Bronchial epithelial cell (primary cell): ENCODE data around the gene HSF4. TPM values are rescaled to one million over a fixed set of nuclear protein-coding genes. Genes with fewer than 3 reads are reported as not detected.

Experiments
- DNase-seq: peaks from one replicate; pipeline ENCODE4 v3.0.0-alpha.2; 2010; ENCODE audit warnings: low read depth
- FAIRE-seq: peaks from 2 replicates; lab custom pipeline; 2011; peaks lifted over from hg19 to GRCh38; lab: Jason Lieb, UNC
- H3K27me3 ChIP-seq: 2 replicates; pipeline ENCODE4 v1.5.1; 2011; ENCODE audit warnings: low read length; ENCODE audit not compliant: control insufficient read depth, insufficient read depth
- H3K36me3 ChIP-seq: 2 replicates; pipeline ENCODE4 v1.5.1; 2011; ENCODE audit warnings: low read length; ENCODE audit not compliant: control insufficient read depth, insufficient read depth
- H3K4me3 ChIP-seq: 2 replicates; pipeline ENCODE4 v1.5.1; 2011; ENCODE audit warnings: mild to moderate bottlenecking, low read depth, low read length, control low read depth
- CTCF ChIP-seq: IDR thresholded peaks from 2 replicates; pipeline ENCODE4 v1.5.1; 2011; ENCODE audit warnings: mild to moderate bottlenecking, moderate library complexity, low read length, control low read depth, inconsistent platforms; ENCODE audit not compliant: insufficient read depth, severe bottlenecking
- total RNA-seq: library from RNA; depleted of rRNA; stranded (reverse); fragments of >200 nt; gene quantifications from 2 replicates; pipeline ENCODE4 v1.2.1, GENCODE V29; 2014

Gene HSF4
- total RNA-seq, 1 donor from 2014 or later: 3.7 TPM

GRCh38 chr16:67181346-67181745, 16.8 kb downstream of the HSF4 start:
- no peak overlapping the region for H3K4me3 ChIP-seq
- FAIRE-seq: no peak
- no peaks in the 10 kb centered on the region for H3K36me3 ChIP-seq
- TF ChIP-seq CTCF: no peak
- H3K27me3 ChIP-seq: no peaks in the 10 kb centered on the region
- peak; percentile 45 for DNase-seq

- Histone ChIP-seq H3K27me3 (no peaks in the 10 kb centered on the region), H3K4me3 (no peak overlapping the region), H3K36me3 (no peaks in the 10 kb centered on the region)
- DNase-seq: no peak
- FAIRE-seq: no peak
- TF ChIP-seq CTCF: no peak
Observed at GRCh38 chr16:67182288-67182687, 17.7 kb downstream of the HSF4 start.

- H3K4me3 ChIP-seq: peak overlapping the region; percentile 78
- no peaks in the 10 kb centered on the region for H3K27me3 ChIP-seq
- TF ChIP-seq CTCF: no peak
- H3K36me3 ChIP-seq: no peaks in the 10 kb centered on the region
- FAIRE-seq (no peak), DNase-seq (no peak)
Observed at GRCh38 chr16:67183284-67183626, 18.7 kb downstream of the HSF4 start.

GRCh38 chr16:67183627-67184452, 19.3 kb downstream of the HSF4 start, which contains the start of gene MATCAP1:
Gene MATCAP1, minus strand, starts transcription at chr16:67183963. Its CDS starts 3,353 bp downstream, at chr16:67180610.
- Histone ChIP-seq H3K27me3 (no peaks in the 10 kb centered on the region), H3K36me3 (no peaks in the 10 kb centered on the region), H3K4me3 (peak within 1 kb of the TSS; percentile 78)
- FAIRE-seq: no peak
- TF ChIP-seq CTCF: no peak
- DNase-seq: peak; percentile 96

- no peak for DNase-seq
- Histone ChIP-seq H3K4me3 (peak overlapping the region; percentile 78), H3K27me3 (no peaks in the 10 kb centered on the region), H3K36me3 (no peaks in the 10 kb centered on the region)
- no peak for TF ChIP-seq CTCF
- no peak for FAIRE-seq
Observed at GRCh38 chr16:67184453-67184994, 20.0 kb downstream of the HSF4 start.
